Non-pigmented ciliary epithelial cell (primary cell): ENCODE data around the gene MAP3K4.
A peak's percentile ranks its signal among the peaks of the same experiment; 100 is the strongest.
"Not testable (repeated sequence)": the region's sequence is repeated elsewhere in the genome, so short reads cannot be mapped to it uniquely, and the experiment has no call there.

Experiments
- DNase-seq: peaks from one replicate; pipeline ENCODE4 v3.0.0-alpha.2; 2010; ENCODE audit warnings: low read depth

Gene MAP3K4

GRCh38 chr6:160972594-160972993, 19.0 kb upstream of the MAP3K4 start:
- not testable (repeated sequence) for DNase-seq

DNA sequence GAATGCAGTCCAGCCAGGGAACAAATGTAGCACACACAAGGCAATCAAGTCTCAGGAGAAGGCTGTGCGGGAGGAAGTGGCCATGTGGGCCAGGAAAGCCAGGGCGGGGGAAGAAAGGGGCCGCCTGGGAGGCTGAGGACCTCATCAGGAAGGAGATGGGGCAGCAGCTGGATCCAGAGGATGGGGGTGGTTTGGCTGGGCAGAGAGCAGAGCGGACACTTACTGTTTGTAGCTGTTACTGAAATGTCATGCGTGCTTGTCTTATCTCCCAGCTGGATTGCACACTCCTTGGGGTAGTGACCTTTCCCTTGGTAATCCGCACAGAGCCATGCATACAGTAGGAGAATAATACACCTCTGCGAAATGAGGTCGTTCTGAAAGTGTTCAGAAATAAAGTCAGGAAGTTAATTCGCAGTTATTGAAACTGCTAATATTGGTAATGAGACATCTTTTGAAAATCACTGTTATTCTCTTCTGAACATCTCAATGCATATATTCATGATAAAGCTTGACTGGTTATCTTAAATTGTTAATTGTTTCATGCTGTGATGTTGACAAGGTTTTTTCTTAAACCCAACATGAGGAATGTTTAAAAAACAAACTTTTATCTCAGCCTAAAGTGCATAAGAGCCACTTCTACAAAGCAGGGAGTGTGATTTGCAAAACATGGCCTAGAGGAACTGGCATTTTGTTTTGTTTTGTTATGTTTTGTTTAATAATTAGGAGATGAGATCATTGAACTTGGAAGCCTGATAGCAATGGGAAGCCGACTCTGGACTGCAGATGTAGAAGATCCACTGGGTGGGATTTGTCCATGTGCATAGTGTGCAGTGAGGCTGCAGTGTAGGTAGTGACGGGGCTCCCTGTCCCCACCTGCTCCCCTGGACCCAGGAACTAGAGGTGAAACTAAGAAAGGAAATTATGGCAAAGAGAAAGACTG, 18.0 kb upstream of the MAP3K4 start:
- no peak for DNase-seq

DNA sequence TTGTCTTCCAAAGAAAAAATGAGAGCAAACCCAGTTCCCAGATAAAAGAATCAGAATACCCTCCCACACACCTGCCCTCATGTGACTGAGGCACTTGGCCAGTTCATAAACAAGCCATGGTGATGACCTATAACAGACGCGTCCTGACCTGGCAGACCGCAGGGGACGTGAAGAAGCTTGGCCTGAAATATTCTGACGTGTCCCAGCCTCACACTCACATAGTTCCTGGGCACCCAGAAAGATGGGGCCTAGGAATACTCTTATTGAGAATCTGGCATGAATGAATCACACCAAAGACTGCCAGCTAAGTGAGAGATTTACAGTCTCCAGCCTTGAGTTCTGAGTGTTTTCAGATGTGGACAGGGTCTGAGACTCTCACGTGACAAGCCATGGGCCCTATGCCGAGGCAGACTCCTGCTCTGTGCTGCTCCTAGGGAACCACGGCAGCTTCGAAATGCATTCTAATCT, 17.2 kb upstream of the MAP3K4 start:
- peak; percentile 54 for DNase-seq

- no peak for DNase-seq
Observed at GRCh38 chr6:160975162-160975561, 16.4 kb upstream of the MAP3K4 start.

DNA sequence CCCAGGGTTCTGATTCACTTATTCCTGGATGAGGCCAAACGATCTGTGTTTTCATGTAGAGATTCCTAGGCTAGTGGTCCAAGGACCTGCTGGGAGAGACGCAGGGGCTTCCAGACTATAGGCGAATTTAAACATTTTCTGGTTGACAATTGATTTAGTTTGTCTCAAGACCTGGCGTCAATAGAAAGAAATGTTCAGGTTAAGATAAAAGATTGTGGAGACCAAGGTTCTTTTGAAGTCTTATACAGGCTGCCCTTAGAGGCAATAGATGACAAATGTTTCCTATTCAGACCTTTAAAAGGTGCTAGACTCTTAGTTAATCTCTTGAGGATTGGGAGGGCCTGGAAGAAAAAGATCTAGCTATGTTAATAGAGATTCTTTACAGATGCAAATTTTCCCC, 15.6 kb upstream of the MAP3K4 start:
- DNase-seq: not testable (repeated sequence)

DNA sequence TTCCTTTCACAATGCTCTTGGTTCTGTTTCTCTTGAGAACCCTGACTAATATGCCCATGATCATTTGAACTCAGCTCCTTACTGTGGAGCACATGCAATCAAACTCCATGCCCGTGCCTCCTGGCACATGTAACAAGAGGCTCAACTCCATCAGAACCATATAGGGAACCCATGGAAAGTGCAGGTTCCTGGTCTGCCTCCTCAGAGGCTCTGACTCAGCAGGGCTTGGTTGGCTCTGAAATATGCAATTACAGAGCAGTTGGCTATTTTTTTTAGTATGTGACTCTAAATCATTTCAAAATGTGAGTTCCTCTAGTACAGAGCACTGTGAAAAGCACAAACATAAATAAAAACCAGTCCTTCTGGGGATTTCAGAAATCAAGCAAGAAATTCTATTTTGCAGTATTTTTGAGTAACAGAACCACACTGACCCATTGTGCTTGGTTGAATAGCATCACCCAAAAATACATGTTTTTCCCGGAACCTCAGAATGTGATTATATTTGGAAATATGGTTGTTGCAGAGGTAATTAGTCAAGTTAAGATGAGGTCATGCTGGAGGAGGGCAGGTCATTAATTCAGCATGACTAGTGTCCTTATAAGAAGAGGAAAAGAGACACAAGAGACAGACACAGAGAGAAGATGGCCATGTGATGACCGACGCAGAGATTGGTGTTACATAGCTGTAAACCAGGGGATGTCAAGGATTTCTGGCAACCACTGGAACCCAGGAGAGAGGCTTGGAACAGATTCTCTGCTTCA, 13.2 kb upstream of the MAP3K4 start:
- no peak for DNase-seq

DNA sequence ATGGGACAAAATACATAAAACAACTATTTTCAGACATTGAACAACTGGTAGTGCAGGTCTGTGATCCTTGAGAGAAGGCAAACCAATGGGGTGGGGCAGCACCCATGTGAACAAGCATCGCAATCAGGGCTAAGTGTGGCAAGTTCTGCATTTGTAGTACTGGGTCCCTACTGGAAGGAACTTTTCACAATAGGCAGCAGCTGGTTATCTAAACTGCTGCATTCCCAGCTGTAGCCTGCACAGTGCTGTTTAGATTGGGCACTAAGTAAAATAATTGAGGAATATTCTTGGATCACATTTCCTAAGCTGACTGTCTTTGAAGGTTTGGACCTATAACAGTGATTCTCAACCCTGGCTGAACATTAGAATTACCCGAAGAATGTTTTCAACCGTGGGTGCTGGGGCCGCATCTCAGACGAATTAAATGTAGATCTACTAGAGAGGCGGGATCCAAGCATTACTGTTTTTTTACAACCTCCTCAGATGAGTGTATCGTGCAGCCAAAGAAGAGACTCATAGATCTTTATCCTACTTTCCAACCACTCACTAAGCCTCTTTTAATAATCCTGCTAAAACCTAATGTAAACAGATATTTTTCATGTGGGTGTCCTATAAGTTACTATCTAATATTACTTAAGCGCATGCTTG, 12.4 kb upstream of the MAP3K4 start:
- no peak for DNase-seq

DNA sequence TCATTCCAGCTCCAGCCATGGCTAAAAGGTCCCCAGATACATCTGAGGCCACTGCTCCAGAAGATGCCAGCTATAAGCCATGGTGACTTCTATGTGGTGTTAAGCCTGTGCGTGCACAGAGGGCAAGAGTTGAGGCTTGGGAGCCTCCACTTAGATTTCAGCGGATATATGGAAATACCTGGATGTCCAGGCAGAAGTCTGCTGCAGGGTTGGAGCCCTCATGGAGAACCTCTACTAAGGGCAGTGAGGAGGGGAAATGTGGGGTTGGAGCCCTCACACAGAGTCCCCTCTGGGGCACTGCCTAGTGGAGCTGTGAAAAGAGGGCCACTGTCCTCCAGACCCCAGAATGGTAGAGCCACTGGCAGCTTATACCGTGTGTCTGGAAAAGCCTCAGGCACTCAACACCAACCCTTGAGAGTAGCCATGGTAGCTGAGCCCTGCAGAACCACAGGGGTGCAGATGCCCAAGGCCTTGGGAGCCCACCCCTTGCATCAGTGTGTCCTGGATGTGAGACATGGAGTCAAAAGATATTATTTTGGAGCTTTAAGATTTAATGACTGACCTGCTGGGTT, 8.1 kb upstream of the MAP3K4 start:
- not testable (repeated sequence) for DNase-seq

DNA sequence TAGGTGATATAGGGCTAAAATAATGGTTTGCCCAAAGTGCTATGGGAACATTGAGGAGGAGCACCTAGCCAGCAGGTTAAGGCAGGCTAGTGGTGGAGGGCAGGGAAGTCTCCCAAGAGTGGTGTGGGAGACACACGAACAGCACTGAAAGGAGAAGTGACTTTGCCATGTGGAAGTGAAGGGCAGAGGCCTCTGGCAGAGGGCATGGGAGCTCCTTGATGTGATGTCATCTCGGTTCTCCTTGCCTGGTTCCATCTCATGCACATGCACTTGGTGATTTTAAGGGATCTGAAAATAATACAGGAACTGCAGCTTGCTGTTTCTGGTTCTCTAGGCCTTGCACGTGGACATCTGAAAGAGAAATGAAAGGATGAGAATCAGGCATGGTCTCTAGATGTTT, 4.7 kb upstream of the MAP3K4 start:
- DNase-seq: no peak

GRCh38 chr6:160987265-160987664, 4.3 kb upstream of the MAP3K4 start:
- DNase-seq: no peak

GRCh38 chr6:160990847-160991405, 643 bp upstream of the MAP3K4 start:
- DNase-seq: no peak

DNA sequence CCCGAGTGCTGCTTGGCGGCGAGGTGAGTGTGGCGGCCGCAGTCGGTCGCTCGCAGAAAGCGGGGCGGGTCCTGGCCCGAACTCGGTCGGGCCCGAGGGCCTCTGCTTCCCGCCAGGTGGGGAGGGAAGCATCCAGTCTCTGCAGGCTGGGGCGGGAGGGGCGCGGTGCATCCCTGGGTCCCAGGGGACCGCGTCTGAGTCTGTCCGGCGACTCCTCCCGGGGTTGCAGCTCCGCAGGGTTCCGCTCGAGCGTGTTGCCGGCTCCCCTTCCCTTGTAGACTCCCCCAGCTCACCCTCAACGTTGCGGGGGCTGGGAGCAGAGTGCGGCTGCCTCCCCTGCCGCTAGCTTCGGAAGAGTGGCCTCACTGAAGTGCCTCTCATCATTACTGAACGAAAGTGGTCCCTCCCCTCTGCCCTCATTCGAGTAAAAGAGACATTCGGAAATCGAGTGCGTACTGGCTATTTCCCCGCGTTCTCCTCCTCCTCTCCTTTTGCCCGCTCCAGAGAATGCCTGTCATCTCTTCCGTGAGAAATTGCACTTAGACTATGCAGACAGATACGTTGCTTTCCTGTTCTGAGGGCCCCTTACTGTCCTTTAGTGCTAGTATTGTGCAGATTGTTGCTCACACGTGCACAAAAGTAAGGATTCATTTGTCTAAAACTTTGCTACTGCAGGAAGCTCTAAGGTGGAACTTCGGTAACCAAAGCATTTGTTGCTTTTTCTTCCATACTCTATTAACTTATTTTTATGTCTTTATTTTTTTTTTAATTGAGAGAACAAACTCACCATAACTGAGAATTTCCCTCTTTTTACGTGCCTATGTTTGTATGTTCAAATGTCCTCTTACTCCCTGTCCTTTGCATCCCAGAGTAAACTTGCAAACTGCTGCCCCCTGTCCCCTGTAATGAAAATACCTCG, 751 bp downstream of the MAP3K4 start:
- no peak for DNase-seq

DNA sequence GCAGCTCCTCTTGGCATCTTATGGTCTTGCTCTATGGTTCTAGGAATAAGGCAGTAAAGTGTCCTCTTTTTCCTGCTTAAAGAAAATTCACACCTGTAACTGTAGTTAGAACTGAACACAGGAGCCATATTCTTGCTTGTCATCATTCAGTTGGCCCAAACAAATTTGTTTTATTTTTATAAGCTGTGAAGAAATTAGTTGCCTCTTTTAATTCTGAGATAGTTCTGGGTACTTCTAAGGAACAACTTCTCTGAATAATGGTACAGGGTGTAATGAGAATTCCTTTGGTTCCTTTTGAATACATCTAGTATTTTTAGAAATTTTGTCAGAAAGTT, 1.4 kb downstream of the MAP3K4 start:
- DNase-seq: no peak

DNA sequence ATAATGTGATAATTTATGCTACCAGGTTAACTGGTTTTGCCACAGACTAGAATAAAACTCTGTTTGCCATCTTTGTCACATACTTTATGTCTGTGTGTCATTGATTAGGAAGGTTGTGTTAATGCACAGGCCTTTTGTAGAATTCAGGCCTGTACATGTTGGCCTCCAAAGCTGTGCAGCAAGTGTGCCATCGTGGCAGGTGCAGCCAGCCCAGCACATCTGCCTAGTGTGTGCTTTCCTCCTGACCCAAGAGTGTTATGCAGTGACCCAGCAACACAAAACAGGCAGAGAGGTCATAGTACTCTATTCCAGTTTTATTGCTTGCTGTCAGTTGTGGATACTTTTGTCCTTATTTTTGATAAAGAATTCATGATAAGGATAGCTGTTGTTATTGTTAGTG, 3.7 kb downstream of the MAP3K4 start:
- DNase-seq: no peak

GRCh38 chr6:160996131-160996601, 4.6 kb downstream of the MAP3K4 start:
- no peak for DNase-seq

DNA sequence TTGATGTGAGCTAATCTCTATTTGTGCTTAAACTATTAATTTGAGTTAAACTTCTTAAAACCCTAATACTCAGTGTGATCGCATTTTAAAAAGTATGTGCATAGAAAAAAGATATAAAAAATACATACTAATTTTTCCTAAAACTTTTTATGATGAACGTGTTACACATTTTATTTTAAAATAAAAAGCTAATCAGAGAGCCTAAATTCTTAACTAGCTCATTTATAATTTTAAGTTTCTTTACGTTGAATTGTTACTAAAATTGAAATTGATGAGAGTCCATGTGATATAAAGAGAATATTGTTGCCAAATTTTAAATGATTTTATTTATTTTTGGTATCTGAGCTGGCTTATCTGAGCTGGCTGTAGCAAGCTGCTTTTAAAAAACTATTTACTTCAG, 6.6 kb downstream of the MAP3K4 start:
- no peak for DNase-seq

DNA sequence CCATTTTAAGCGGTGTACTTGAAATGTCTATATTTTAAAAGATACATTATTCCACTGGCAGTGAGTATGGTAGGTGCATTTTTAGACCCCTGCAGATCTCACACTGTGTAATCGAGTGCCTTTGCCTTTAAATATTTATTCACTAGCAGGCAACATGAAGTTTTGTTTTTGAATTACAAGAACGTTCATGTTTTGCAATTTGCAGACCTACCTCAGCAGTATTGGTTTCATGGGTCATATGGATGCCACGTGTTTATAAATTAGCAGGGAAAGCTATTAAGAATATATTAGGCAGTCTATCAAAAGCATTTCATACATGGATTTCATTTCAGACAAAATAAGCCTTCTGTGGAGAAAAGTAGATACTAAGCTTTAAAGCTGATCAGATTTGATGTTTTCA, 7.2 kb downstream of the MAP3K4 start:
- no peak for DNase-seq

- no peak for DNase-seq
Observed at GRCh38 chr6:160999516-160999915, 7.9 kb downstream of the MAP3K4 start.

GRCh38 chr6:161000632-161001031, 9.1 kb downstream of the MAP3K4 start:
- no peak for DNase-seq

DNA sequence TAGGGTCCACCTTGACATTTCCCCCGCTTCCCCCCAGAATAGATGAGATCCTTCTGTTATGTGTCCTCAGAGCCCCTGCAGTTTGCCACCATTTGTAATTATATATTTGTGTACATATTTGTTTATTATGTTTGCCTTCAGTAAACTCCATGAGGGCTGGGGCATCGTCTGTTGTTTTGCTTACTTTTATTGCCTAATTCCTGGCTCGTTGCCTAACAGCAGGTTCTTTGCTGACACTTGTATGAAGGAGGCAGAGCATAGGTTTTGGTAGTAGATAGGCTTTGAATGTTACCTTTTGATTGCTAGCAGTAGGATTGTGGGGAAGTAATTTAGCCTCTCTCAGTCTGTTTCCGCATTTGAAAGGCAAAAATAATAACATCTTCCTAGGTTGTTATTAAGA, 9.9 kb downstream of the MAP3K4 start:
- no peak for DNase-seq

DNA sequence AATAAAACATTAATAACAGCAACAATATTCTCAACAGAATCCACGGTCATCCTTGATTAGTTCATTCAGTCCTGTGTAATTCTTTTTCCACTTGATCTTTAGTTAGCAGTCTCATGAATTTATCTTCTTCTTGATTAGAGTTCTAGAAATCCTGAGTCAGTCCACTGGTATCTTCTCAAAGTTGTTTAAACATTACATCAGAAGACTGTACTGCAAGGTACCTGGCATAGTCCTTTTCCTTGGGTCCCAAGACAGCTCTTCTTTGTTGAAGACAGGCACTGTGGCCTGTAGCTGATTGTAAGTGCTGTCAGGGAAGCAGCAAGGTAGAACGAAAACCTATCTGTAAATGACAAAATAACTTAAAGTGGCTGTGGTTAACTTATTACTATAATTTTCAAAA, 11.8 kb downstream of the MAP3K4 start:
- no peak for DNase-seq
